HG03066 (cell line): Measurements from ENCODE around the gene IRF1.

Source experiments
- ATAC-seq: cut with Tn5 transposase; IDR thresholded peaks from one replicate; pipeline ENCODE4 v1.9.1; 2021; ENCODE audit warnings: low read depth; ENCODE audit not compliant: unreplicated experiment

IRF1 gene

DNA sequence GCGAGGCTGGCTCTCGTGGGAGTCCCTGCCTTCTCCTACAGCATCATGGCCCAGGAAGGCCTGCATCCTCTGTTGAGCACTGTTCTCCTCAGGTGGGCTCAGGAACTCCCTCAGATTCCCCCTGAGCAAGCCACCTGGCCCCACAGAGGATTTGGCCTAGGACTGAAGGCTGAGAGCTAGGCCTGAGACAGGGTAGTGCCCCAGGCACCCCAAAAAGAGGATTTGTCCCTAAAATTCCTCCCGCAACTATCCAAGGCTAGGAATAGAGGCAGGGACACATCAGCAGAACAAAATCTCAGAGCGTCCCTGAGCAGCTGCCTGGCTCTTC is 11.0 kb upstream of the IRF1 start:
- no peak for ATAC-seq

DNA sequence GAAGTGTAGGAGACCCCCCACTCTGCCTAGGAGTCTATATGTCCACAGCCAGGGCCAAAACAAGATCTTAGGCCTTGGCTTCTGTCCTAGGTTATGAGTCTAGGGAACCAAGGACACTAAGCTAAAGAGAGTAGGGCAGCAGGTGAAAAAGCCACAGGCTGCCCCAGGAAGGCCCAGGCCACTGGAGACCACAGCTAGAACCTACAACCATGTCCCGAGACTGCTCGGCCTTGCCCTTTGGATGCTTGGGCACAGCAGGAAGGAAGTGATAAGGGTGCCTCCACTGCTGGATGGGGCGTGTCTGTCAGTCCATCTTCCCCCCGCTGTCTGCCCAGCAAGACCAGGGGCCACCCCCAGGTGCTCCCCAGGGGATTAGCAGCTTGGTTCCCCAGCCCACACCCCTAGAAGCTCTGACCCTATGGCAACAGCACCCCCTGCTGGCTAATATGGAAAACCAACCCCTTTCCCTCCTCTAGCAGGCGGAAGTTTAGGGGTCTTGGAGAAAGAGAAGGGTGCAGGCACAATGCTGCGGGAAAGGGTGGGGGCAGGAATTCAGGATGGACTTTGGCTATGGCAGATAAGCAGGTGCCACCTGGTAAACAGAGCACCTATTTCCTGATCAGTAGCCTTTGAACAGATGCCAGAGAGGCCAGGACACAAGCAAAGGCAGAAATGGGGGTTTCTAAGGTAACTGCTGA is 10.5 kb upstream of the IRF1 start:
- ATAC-seq = peak; percentile 38

DNA sequence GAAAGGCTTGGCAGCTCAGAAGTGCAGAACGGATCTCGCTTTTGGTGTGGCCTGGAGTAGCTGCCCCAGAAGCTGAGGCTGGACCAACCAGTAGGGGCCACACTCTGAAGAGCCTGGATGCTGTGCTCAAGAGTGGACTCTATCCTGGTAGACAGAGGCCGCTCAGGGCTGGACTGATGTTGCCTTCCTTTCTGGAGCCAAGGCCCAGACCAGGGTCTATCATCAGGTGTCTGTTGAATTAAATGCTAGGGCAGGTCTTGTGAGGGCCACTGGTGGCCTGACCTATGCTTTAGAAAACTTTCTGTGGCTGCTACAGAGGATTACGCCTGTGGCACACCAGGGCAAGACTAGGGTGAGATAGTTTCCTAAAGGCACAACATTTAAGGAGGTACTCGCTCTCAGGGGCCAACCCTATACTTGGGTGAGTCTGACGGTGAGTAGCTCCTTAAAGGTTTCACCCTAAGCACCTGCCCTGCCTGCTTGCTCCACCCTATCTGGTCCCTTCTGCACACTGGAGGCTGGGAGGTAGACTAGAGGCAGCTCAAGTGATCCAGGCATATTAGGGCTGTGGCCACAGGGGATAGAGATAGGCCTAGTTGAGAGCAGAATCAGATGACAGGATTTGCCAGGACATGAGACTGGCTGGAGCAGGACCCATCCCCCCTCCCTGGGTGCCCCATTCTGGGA is 9.8 kb upstream of the IRF1 start:
- ATAC-seq = no peak

DNA sequence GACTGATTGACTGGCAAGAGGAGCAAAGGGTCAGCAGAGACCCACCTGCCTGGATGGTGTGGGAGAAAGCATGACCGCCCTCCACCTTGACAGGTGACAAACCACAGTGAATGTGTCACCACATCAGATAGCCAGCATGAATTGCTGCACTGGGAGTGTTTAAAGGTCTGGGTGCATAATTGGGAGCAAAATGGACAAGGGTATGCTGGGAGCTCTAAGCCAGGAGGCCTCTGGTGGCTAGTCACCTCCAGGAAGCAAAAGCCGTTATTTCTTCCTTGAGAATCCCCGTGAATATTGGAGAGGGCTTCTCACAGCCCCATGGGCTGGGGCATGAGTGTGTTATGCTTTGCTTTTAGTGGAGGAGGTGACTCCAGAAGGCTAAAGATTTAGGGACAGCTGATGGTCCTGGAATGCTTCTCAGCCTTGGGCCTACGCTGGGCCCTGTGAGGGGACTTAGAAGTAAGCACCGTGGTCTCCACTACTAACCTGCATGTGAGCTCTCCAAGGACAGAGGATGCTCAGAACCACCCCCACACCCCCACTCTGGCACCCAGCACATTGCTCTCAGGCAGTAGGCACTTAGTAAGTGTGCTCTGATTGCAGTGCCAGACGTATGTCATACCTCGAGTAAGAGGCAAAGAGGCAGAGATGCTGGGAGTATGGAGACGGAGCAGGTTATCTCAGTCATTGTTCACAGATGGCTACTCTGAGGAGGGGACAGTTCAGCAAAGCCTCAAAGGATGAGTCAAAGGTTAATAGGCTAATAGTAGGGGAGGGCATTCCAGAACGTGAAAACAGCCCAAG is 9.1 kb upstream of the IRF1 start:
- ATAC-seq = no peak

DNA sequence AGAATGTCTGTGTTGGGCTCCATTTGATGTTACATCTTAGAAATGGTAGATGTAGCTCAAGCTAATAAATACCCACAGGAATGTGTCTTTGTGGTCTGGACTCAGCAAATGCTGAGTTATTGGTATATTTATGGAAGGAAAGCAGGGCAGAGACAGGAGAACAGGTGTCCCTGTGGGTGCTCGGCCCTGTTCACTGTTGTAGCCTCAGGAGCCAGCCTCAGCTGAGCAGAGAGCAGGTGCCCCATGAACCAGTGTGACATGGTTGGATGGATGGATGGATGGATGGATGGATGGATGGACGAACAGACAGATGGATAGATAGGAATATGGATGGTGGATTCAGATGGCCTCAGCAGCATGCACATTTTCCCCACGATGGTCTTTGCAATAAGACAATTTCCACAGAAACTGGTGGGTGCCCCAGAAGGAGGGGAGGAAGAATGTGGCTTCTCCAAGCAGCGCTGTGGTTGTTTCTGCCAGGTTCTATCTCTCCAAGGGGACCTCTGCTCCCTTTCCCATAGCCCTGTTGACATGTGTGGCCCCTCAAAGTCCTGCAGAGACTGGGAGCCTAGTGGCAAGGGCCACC is 8.2 kb upstream of the IRF1 start:
- no peak for ATAC-seq

DNA sequence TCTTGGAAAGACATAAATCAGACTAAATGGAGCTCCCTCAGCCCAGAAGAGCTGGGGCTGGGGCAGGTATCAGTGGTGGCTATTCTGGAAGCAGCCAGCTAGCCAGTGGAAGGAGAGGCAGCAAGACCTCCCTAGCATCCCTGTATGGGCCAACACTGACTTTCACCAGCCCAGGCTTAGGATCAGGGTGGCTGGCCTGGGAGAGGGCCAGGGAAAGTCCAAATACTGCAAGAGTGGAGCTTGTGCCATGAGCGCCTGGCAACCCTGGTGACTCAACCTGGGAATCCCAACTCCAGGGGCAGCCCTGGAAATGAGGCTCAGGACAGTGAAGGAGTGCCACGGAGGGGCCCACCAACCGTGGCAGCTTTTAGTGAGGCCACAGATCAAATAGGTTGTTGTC is 7.6 kb upstream of the IRF1 start:
- ATAC-seq = no peak

DNA sequence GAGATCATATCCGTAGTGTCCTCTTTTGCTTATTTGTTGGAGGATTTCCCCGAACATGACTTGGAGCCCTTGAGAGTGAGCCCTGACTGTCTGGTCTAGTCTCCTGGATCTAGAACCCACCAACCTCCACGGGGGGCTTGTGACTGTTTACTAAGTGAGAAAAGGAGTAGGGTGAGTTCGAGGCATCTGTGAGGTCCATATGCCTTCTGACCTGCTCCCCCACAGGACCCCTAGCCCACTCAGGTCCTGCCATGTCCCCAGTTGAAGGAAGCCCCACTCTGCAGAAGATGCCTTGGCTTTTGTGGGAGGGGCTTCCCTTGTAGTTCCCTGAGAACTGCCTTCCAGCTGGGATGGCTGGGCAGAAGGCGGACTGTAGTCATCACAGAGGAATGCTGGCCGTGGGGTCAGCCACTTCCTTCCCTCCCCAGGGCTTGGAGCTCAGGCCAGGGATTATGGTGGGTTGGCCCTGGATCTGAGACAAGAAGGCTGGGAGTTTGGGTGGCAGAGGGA is 7.0 kb upstream of the IRF1 start:
- ATAC-seq = no peak

DNA sequence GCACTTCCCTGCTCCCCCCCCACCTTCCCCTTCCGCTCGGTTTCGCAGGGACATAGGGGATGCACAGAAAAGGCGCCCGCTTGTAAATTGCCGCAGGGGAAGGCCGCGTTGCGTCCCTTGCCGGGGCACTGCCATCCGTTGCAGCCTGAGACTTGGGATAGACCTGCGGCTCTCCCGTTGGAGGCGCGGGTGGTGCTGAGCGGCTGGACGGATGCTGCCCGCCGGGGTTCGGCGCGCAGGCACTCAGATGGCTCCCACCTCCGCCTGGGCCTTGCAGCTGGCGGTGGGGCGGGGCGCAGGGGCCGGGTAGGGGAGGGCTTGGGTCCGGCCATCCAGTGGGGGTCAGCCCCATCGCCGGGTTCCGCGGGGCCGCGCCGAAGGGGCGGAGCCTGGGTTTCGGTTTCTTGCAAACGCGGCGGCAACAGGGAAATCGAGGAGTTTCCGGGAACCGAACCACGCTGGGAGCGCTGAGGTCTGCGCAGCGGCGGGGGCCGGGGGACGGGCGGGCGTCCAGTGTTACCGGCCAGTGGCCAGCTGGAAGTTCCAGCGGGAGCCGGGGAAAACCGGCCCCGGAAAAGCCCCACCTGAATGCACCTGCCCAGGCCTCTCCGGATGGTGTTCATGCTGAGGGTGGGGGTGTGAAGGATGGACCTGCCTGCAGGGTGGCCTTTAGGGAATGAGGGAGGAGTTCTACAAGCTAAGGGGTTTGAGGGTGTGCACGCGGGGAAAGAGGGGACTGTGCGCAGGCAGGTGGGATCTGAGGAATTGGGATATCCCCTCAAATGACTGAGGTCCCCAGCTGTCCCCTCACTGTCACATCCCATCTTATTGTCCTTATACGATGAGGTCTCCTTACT is 6.3 kb upstream of the IRF1 start:
- peak; percentile 46 for ATAC-seq

DNA sequence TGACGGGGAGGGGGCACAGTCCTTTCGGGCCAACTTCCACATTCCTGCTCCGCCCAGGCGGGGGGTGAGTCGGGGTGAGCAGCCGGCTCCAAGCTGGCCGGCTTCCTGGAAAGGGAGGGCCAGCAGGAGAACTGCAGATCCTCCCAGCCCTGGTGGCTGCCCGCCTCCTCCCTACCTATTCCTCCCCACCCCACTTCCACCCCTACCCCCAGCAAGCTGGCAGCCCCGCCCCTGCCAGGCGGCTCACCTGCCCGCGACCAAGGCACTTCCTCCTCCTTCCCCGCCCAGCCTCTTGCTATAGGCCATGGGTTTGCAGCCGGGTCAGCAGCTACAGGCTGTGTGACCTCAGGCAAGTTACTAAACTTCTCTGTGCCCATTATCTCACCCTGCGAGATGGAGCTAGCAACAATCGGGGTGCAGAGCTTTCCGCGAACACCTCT is 5.6 kb upstream of the IRF1 start:
- peak; percentile 50 for ATAC-seq

DNA sequence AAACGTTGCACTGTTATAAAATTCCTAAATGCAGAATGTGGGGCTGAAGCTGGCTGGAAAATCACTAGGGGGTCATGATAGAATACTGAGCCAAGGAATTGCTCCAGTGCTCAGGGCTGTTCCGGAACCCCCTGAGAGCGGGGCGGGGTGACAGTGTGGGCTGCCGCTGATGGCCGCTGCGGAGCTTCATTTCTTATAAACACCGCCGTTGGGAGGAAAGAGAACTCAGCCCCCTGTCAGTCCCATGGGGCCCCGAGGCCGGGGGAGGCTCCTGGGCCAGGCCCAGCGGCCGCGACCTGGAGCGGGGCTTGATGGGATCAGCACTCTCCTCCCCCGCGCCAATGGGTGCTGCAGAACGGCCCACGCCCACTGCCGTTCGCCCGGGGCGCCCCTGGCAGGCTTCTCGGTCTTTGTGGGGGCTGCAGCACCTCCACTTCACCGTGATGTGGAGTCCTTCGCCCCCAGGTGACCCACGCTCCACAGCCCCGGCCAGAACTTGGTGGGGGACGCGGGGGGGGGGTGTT is 5.2 kb upstream of the IRF1 start:
- ATAC-seq = peak; percentile 32

DNA sequence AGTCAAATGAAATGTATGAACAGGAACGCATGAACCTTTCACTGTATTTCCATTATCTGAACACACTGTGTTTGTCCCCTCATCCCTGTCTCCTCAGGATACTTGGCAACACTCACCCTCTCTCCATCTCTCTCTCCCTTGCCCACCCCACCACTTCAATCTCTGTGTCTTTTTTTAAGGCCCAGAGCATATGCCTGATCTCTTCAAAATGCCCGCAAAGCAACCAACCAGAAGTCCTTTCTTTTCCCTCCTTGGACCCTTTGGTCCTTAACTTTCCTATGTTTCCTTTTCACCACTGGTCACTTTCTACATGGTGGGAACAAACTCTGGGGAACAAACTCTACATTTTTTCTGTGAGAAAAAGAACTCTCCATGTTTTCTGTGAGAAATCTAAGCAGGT is 3.2 kb upstream of the IRF1 start:
- no peak for ATAC-seq

DNA sequence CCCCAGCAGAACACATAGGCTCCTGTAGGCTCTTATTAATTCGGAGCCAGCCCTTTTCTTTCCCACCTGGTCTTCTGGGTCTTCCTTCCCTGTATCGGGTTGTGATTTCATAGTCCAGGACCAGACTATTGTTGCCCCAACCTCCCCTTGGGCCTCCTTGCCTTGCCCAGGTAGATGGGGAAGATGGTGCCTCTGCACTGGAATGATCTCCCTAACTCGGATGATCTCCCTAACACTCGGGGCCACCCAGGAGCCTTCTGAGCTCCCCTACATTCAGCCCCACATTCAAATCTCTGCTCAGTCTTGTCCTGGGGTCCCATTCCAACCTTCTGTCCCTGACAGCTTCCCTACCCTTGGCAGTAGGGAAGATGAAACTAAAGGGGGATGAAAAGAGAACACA is 2.7 kb upstream of the IRF1 start:
- ATAC-seq = no peak

DNA sequence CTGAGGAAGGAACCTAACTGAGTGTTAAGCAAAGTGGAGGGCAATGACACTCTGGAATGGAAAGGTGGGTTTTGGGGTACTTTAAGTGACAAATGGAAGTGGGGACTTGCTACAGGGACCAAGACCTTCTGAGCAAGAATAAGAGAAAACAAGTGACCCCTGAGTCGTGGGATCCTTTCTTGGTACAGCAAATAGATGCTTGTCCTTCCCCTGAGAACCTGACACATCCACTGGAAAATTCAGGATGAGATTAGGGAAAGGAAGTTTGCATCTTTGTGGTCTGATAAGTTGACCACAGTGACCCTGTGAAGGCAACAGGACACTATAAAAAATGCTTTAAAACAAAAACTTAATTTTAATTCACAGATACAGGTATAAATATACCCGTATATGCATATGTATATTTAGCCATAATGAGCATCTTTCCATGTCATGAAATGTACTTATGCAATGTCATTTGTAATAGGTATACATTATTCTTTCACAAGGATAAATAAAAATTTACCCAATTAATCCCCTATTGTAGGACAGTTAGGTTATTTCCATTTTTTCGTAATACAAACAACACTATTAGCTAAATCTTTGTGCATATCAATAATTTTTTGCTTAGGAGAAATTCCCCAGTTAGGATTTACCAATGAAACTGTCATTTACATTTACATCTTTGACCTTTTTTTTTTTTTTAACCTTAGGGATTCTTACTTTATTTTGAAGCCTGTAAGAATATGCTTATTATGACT is 2.0 kb upstream of the IRF1 start:
- ATAC-seq = no peak

DNA sequence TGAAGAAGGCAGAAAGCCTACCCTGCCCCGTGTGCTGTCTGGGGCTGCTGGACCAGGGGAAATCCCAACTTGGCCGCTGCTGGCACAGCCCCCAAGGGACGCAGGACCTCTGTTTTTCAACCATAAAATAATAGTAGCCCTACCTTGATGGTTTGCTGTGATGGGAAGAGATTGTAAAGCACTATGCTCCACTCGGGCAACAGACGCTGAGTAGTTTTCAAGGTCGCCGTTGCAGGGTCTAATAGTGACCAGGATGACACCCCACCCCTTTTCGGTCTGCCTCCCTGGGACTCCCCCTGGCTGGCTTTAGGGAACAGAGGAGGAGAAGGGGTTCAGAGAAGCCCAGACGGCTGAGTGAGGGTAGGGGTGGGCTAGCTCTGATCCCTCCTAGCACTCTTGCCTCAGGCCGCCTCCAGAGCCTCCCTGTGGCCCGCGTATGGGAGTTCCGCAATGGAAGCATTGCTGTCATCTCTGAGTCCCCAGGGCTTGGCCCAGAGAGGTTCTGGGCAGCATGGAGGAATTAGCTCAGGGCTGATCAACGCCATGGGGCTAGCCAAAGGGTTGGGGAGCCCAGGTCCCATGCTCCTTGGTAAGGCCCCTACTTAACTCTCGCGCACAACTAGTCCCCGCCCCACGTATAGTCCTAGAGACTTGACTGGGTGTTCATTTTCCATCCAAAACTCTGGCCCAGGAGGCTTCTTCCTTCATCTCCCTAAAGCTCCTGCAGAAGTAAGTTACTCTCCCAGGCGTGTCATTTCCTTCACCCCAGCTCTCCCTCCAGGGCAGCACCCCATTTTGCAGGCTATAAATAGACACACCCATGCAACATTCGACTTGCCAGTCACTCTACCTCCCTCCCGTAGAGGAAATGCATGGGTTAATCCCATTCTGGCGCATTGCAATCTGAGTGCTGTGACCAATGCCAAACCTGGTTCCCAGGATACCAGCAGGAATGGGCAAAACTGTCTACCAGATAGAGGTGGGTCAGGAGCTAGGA is 1.1 kb upstream of the IRF1 start:
- ATAC-seq = no peak

DNA sequence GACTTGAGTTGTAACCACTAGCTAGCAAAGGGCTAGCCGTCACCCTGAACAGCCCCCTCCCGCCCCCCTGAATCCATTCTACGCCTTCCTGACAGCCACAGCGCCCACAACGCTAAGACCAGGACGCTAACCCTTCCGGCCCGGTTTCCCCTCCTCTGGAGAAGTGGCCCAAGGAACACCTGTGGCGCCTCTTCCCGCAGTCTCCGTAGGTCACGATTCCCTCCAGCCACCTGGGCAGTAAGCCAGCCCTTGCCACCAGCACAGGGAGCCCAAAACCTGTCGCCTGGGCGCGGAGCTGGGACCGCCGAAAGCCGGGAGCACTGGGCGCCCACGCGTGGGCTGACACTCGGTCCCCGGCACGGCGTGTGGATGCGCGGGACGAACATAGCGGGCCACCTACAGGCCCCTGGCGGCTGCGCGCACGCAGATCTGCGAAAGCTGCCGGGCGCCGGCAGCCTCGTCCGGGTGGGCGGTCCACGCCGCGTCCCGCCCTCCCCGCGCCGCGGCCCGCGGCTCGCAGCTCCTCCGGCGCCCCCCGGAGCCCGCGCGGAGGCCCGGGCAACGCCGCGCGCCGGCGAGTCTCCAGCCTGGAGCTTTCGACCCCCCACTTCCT is 596 bp downstream of the IRF1 start:
- ATAC-seq = peak; percentile 24

DNA sequence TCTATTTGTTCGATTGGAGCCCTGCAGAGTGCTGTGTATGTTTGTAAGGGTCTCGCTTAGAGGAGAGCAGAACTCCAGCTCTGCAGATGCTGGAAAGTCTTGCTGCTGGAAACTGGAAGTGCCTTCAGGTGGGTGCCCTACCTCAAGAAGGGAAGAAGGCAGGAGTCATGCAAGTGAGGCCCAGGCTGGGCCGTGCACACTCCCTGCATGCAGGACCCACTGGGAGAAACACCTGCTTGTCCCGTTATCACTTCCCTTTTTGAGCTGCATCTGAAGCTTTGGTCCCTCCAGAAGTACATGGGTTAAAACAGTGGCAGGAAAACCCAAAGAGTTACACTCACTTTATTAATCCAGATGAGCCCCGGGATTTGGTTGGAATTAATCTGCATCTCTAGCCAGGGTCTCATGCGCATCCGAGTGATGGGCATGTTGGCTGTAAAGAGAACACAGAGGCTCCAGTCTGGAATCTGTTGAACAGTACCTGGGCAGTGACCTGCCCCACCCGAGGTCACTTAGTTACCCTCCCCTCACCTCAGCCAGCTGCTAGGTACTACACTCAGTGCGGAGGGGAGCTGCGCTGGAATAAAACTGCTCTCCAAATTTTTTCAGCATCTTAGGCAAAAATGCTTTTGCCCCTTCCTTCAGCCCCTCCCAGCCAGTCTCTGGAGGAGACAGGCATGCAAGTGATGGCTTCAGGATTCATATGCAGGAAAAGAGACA is 1.4 kb downstream of the IRF1 start:
- no peak for ATAC-seq

DNA sequence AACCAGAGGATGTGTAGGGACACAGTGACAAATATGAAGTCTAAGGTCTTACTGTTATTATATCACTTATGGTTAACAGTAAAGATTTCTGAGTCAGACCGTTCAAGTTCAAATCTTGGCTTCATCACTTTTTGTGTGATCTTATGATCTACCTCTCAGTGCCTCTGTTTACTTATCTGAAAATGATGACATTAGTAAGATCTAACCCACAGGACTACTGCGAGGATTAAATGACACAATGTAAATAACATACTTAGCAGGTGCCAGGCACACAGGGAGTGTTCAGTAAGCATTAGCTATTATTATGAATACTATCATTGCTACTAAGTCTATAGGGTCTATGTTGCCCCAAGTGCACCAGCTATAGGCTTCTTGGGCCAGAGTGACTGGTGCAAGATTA is 2.0 kb downstream of the IRF1 start:
- no peak for ATAC-seq
